ENCODE results near the gene CPT2.
A peak's percentile ranks its signal among the peaks of the same experiment; 100 is the strongest.

DNA sequence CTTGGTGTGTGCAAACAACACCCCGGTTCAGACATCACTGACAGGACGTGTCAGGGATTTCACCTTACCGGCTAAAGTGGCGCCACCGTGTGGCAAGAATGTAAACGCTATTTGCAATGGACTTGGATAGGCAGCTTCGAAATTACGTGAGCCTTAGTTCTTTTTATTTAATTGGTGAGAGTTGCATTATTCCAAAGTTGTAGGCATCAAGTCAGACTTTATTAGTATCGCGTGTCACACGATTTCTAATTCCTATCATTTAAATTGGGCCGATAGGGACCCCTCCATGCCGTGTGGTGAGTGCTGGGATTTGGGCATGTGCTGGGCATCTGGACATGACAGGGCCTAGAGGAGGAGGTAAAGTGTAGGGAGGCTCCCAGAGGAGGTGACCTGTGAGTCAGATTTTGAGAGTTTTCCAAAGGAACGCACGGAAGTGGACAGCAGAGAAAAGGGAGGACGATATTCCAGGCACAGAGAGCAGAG lies 14.5 kb upstream of the CPT2 start:
- TF ChIP-seq YY1 (IDR thresholded peaks at IDR 0.05; ENCODE audit: insufficient read depth, insufficient replicate concordance, low read depth, low read length) (no peak), KLF6 (CRISPR knock-in tag; IDR thresholded peaks at IDR 0.05) (no peak; the same call in 1 of the 2 replicates), HOXA3 (CRISPR knock-in tag; IDR thresholded peaks at IDR 0.05) (0 out of 2 replicates have a peak, but pooled peaks have one; percentile 15), JUNB (CRISPR knock-in tag; IDR thresholded peaks at IDR 0.05; ENCODE audit: borderline replicate concordance) (no peak), TAF1 (CRISPR knock-in tag; IDR thresholded peaks at IDR 0.05) (no peak), ARNT2 (CRISPR knock-in tag; IDR thresholded peaks at IDR 0.05; ENCODE audit: low read depth) (no peak), EP300 (IDR thresholded peaks at IDR 0.05; ENCODE audit: low read depth in 2 of 2, low read length in 2 of 2) (no peak), EP300 (CRISPR knock-in tag; IDR thresholded peaks at IDR 0.05; ENCODE audit: borderline replicate concordance) (no peak), TRIM24 (CRISPR knock-in tag; IDR thresholded peaks at IDR 0.05) (no peak), ZNF10 (CRISPR knock-in tag; IDR thresholded peaks at IDR 0.05; ENCODE audit: borderline replicate concordance, low read depth) (no peak), HOXD1 (CRISPR knock-in tag; IDR thresholded peaks at IDR 0.05) (no peak)
- TF ChIP-seq, protein P1, sequence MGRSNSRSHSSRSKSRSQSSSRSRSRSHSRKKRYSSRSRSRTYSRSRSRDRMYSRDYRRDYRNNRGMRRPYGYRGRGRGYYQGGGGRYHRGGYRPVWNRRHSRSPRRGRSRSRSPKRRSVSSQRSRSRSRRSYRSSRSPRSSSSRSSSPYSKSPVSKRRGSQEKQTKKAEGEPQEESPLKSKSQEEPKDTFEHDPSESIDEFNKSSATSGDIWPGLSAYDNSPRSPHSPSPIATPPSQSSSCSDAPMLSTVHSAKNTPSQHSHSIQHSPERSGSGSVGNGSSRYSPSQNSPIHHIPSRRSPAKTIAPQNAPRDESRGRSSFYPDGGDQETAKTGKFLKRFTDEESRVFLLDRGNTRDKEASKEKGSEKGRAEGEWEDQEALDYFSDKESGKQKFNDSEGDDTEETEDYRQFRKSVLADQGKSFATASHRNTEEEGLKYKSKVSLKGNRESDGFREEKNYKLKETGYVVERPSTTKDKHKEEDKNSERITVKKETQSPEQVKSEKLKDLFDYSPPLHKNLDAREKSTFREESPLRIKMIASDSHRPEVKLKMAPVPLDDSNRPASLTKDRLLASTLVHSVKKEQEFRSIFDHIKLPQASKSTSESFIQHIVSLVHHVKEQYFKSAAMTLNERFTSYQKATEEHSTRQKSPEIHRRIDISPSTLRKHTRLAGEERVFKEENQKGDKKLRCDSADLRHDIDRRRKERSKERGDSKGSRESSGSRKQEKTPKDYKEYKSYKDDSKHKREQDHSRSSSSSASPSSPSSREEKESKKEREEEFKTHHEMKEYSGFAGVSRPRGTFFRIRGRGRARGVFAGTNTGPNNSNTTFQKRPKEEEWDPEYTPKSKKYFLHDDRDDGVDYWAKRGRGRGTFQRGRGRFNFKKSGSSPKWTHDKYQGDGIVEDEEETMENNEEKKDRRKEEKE (IDR thresholded peaks at IDR 0.05) = no peak
- TF ChIP-seq, protein P2, sequence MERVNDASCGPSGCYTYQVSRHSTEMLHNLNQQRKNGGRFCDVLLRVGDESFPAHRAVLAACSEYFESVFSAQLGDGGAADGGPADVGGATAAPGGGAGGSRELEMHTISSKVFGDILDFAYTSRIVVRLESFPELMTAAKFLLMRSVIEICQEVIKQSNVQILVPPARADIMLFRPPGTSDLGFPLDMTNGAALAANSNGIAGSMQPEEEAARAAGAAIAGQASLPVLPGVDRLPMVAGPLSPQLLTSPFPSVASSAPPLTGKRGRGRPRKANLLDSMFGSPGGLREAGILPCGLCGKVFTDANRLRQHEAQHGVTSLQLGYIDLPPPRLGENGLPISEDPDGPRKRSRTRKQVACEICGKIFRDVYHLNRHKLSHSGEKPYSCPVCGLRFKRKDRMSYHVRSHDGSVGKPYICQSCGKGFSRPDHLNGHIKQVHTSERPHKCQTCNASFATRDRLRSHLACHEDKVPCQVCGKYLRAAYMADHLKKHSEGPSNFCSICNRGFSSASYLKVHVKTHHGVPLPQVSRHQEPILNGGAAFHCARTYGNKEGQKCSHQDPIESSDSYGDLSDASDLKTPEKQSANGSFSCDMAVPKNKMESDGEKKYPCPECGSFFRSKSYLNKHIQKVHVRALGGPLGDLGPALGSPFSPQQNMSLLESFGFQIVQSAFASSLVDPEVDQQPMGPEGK (CRISPR knock-in tag; IDR thresholded peaks at IDR 0.05) = peak; percentile 62; the same call in 1 of the 2 replicates
